Hematopoietic multipotent progenitor cell treated with erythropoietin and hydrocortisone succinate and interleukin-3 and kit ligand, for 8 days (in vitro differentiated cells): Measurements from ENCODE around the gene CDCA3.

ENCODE experiments used
- DNase-seq: peaks from one replicate; pipeline ENCODE4 v3.0.0-alpha.2; 2015

CDCA3 gene

GRCh38 chr12:6819106-6820030 is 31.7 kb downstream of the CDCA3 start:
- no peak for DNase-seq

DNA sequence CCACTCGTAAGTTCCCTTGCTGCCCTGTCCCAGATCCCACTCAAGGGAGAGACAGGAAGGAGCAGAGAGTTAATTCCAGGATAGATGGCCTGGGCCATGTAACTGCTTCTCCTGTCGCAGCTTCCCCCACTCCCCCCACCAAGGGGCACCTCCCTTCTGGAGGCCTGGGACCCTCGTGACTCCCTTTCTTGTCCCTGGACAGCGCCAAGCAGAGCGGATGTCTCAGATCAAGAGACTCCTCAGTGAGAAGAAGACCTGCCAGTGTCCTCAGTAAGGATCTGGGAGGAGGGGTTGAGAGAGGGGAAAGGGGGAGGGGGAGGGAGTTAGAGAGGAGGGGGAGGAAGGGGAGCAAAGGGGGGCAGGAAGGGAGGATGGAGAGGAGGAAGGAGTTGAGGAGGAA is 32.4 kb downstream of the CDCA3 start:
- DNase-seq = no peak

DNA sequence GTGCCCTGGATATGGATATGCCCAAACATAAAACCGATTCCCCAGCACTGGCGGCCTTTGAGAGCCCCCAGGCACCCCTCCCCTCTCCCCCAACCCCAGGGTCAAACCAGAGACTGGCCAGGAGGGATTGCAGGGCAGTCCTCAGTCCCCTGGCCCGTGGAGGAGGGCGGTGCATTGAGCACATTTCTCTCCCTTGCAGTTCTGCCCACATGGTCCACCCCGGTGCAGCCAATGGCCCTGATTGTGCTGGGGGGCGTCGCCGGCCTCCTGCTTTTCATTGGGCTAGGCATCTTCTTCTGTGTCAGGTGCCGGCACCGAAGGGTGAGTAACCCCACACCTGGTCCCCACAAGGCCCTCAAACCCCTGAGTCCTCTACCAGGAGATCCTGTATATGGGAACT is 32.9 kb downstream of the CDCA3 start:
- DNase-seq = no peak

- no peak for DNase-seq
These were observed 33.4 kb downstream of the CDCA3 start for GRCh38 chr12:6817662-6818157.

GRCh38 chr12:6817098-6817497 is 34.0 kb downstream of the CDCA3 start:
- no peak for DNase-seq

DNA sequence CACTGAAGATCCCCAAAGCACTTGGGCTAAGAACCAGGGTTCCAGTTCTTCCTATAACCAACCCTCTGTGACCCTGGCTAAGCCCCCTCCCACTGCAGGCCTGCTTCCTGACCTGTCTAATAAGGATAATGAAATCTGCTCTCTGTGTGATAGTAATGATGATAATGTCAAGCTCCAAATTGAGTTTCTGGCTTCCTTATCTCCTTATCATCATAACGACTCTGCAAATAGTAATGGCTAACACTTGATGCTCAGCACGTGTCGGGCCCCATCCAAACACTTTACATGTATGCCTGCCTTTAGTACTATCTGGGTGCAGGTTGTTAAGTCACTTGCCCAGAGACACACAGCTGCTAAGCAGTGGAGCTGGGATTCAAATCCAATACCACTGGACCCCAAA is 34.5 kb downstream of the CDCA3 start:
- DNase-seq = no peak

DNA sequence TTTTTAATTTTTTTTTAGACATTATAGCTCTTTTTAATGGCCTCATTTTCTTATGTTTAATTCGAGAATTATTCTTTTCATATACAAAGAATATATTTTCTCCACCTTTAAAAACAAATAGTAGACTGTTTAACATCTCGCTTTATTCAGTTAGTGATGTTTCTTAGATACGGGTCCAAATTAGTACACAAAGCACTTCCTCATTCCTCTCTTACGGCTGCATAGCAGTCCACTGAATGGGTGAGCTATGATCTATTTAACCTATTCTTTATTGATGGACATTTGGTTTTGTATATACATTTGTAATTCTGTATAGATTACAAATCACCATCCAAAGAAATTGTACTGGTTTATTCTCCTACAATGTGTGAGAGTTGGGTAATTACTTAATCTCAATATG is 37.7 kb downstream of the CDCA3 start:
- no peak for DNase-seq

DNA sequence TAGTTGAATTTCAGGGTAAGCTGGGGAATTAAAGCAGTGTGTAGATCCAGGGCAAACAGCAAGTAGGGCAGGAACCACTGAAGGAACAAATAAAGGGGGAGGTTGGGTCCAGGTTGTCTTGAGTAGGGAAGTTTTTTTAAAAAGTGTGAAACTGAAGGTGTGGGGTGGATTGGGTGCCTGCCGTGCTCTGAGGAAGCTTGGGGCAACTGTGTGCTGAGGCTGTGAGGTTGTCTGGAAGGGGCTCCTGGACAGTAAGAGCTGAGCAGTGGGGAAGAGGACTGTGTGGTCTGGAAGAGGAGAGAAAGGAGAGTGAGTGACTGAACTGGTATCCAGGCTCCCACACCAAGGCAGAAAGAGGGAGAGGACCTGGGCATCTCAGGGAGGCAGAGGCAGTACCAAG is 40.3 kb downstream of the CDCA3 start:
- DNase-seq = no peak

DNA sequence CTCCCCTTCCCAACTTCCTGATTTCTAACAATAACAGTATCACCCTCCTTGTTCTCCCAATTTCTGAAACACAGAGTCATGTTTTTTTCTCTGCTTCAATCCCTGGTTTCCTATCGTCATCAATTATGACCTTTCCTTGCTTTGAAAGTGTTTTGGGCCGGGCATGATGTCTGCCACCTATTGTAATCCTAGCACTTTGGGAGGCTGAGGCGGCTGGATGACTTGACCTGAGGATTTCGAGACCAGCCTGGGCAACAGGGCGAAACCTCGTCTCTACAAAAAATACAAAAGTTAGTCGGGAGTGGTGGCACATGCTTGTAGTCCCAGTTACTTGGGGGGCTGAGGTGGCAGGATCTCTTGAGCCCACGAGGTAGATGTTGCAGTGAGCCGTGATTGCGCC is 42.0 kb downstream of the CDCA3 start:
- DNase-seq = no peak

- no peak for DNase-seq
These were observed 43.9 kb downstream of the CDCA3 start for GRCh38 chr12:6807170-6807569.

GRCh38 chr12:6799147-6799546 is 51.9 kb downstream of the CDCA3 start:
- no peak for DNase-seq
